HFF-Myc (cell line): ENCODE measurements around the gene PPM1L.
"Not testable (repeated sequence)": the region's sequence is repeated elsewhere in the genome, so short reads cannot be mapped to it uniquely, and the experiment has no call there.

Experiments
- DNase-seq: peaks from one replicate; pipeline ENCODE4 v3.0.0-alpha.2; 2011; ENCODE audit warnings: low read depth; ENCODE audit errors: extremely low read depth
- H3K4me3 ChIP-seq: replicated peaks from 2 replicates; pipeline ENCODE4 v1.5.1; 2011; ENCODE audit warnings: low read depth, mild to moderate bottlenecking, control low read depth, low read length
- TF ChIP-seq, protein P1 (sequence below): IDR thresholded peaks from 2 replicates; pipeline ENCODE4 v1.5.1; 2012; ENCODE audit warnings: mild to moderate bottlenecking, low read depth, low read length, control low read depth; ENCODE audit errors: missing control alignments

The PPM1L gene

DNA sequence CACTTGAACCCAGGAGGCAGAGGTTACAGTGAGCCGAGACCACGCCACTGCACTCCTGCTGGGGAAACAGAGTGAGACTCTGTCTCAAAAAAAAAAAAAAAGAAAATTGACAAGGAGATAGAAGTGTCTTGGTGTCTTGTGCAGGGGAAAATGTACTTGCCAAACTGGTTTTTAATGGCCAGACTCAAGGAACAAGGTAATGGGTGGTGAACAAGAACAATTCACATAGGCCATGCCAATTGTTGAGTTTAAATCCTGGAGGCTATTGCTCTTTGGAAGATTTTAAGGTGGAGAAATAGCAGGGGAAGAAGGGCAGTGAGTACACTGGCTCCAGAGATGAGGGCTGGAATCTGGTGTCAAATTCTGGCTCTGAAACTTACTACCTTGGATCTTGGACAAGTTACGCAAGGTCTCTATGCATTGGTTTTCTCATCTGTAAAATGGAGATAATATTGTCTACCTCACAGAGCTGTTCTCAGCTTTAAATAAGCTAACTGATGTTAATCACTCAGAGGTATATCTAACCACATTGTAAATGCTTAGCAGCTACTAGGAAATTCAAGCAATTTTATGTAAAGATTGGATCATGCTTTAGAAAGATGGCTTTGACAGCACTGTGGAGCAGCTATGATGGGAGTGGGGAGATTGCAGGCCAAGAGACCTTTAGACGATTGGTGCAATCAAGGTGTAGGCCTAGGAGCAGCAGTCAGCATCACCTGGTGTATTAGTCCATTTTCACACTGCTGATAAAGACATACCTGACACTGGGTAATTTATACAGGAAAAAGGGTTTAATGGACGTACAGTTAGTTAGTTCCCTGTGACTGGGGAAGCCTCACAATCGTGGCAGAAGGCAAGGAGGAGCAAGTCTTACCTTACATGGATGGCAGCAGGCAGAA is 270.8 kb downstream of the PPM1L start:
- H3K4me3 ChIP-seq = no peak overlapping the region
- DNase-seq = no peak
- TF ChIP-seq, protein P1, sequence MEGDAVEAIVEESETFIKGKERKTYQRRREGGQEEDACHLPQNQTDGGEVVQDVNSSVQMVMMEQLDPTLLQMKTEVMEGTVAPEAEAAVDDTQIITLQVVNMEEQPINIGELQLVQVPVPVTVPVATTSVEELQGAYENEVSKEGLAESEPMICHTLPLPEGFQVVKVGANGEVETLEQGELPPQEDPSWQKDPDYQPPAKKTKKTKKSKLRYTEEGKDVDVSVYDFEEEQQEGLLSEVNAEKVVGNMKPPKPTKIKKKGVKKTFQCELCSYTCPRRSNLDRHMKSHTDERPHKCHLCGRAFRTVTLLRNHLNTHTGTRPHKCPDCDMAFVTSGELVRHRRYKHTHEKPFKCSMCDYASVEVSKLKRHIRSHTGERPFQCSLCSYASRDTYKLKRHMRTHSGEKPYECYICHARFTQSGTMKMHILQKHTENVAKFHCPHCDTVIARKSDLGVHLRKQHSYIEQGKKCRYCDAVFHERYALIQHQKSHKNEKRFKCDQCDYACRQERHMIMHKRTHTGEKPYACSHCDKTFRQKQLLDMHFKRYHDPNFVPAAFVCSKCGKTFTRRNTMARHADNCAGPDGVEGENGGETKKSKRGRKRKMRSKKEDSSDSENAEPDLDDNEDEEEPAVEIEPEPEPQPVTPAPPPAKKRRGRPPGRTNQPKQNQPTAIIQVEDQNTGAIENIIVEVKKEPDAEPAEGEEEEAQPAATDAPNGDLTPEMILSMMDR = no peak

DNA sequence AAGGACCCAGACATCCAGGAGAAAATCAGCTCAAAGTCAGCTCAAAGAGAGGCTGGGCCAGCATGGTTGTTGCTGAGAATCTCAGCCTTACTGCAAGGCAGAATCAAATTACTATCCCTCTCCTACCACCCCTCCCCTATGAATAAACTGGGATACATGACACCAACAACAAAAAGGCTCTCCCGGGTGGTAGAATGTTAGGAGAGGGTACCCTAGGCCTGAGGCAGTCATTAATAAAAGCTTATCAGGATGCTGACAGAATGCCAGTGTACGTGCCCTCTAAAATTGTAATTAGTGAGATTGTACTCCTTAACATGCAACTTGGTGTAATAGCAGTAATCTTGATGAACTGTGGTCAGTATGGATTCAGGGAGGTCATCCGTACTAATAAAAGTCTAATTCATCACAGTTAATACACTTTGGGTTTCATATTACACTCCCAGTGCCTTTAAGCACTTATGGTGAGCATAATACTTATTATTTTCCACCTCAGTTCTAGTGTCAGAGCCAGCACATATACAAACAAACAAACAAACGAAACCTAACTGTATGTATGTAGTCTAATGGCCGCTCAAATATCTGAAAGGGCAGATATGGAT is 272.6 kb downstream of the PPM1L start:
- TF ChIP-seq, protein P1 = no peak
- no peak overlapping the region for H3K4me3 ChIP-seq
- no peak for DNase-seq

DNA sequence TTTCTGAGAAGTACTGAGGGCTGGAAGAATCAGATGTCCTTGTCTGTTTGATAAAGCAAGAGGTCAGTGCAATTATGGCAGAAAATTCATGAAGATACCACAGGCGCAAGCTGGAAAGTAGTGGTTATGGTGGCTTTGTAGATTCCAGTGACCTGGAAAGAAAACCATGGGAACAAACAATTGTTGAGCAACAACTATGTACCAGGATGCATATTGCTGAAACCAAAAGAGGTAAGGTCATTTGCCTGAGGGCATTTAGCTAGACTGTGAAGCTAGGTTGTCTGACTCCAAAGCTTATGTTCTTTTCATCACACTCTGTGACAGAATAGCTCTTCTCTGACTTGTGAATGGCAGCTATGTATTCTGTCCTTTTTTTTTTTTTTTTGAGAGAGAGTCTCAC is 275.1 kb downstream of the PPM1L start:
- TF ChIP-seq, protein P1 = no peak
- no peak overlapping the region for H3K4me3 ChIP-seq
- DNase-seq = no peak

DNA sequence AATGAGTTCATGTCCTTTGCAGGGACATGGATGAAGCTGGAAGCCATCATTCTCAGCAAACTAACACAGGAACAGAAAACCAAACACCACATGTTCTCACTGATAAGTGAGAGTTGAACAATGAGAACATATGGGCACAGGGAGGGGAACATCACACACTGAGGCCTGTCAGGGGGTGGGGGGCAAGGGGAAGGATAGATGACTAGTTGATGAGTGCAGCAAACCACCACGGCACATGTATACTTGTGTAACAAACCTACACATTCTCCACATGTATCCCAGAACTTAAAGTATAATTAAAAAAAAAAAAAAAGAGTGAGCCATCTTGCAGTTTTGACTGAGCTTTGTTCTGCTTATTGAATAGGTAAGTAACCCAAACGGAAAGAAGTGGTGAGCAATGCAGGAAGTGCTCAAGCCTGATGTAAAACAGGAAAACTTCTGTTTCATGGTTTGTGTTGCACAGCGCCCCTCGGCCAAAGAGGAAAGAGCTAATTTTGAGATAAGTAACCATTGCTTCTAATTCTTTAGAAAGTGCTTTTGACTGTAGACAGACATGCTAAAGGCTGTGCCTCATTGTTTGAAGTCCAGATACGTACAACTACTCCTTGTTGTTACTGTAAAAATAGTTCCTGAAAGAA is 279.0 kb downstream of the PPM1L start:
- not testable (repeated sequence) for H3K4me3 ChIP-seq, DNase-seq

- no peak for DNase-seq
- TF ChIP-seq, protein P1 = no peak
- H3K4me3 ChIP-seq = no peak overlapping the region
These were observed 279.7 kb downstream of the PPM1L start for GRCh38 chr3:161035711-161036110.

DNA sequence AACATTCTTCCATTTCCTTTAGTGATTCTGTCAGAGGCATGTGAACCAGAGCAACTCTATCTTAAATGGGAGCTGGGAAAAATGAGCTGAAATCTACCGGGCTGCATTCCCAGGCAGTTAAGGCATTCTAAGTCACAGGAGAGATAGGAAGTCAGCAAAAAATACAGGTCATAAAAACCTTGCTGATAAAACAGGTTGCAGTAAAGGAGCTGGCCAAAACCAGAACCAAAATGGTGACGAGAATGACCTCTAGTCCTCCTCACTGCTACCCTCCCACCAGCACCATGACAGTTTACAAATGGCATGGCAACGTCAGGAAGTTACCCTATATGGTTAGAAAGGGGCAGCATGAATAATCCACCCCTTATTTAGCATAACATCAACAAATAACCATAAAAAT is 282.7 kb downstream of the PPM1L start:
- no peak overlapping the region for H3K4me3 ChIP-seq
- DNase-seq = no peak
- TF ChIP-seq, protein P1 = no peak

DNA sequence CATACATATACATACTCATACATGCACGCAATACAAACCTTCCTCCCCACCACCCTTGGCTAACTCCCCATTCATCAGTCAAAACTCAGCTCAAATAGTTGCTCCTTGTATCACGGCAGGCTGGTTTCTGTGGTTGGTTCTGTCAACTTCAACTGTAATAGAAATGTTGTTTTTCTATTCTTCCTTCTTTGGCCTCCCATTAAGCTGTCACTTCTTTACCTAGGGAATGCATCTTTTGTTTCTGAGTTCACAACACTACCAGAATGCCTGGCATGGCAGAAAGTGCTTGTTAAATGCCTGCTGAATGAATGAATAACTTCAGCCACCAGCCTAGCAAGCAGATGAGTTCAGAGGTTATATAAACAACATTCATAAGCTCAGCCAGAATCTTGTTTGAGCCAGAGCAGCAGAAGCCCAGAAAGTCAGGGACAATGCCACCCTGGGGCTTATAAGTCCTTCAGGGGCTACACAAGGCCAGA is 286.0 kb downstream of the PPM1L start:
- TF ChIP-seq, protein P1 = no peak
- DNase-seq = no peak

More for the DNA sequence above, 286.0 kb downstream of the PPM1L start:
- H3K4me3 ChIP-seq = no peak overlapping the region
